ENCODE data around the gene WDPCP.
"Not testable (repeated sequence)": the region's sequence is repeated elsewhere in the genome, so short reads cannot be mapped to it uniquely, and the experiment has no call there.

WDPCP gene

GRCh38 chr2:63268946-63269345 is 319.3 kb downstream of the WDPCP start:
- no peak for DNase-seq (ENCODE audit: low read depth in 4 of 4, low spot score in 1 of 4)

GRCh38 chr2:63261137-63261621 is 327.1 kb downstream of the WDPCP start:
- DNase-seq (ENCODE audit: low read depth in 4 of 4, low spot score in 1 of 4): no peak

- no peak for DNase-seq (ENCODE audit: low read depth in 4 of 4, low spot score in 1 of 4)
These were observed 330.8 kb downstream of the WDPCP start for GRCh38 chr2:63257473-63257872.

GRCh38 chr2:63249161-63249560 is 339.1 kb downstream of the WDPCP start:
- no peak for DNase-seq (ENCODE audit: low read depth in 4 of 4, low spot score in 1 of 4)

- no peak for DNase-seq (ENCODE audit: low read depth in 4 of 4, low spot score in 1 of 4)
These were observed 345.5 kb downstream of the WDPCP start for GRCh38 chr2:63242747-63243146.

- DNase-seq (ENCODE audit: low read depth in 4 of 4, low spot score in 1 of 4): no peak
These were observed 362.2 kb downstream of the WDPCP start for GRCh38 chr2:63225964-63226686.

GRCh38 chr2:63218800-63219526 is 369.3 kb downstream of the WDPCP start:
- DNase-seq (ENCODE audit: low read depth in 4 of 4, low spot score in 1 of 4): no peak

- no peak for DNase-seq (ENCODE audit: low read depth in 4 of 4, low spot score in 1 of 4)
These were observed 393.0 kb downstream of the WDPCP start for GRCh38 chr2:63195310-63195709.

- no peak for DNase-seq (ENCODE audit: low read depth in 4 of 4, low spot score in 1 of 4)
These were observed 394.1 kb downstream of the WDPCP start for GRCh38 chr2:63194175-63194574.

- DNase-seq (ENCODE audit: low read depth in 4 of 4, low spot score in 1 of 4): no peak
These were observed 395.1 kb downstream of the WDPCP start for GRCh38 chr2:63192889-63193774.

- no peak for DNase-seq (ENCODE audit: low read depth in 4 of 4, low spot score in 1 of 4)
These were observed 395.9 kb downstream of the WDPCP start for GRCh38 chr2:63192169-63192888.

- DNase-seq (ENCODE audit: low read depth in 4 of 4, low spot score in 1 of 4): no peak
These were observed 399.3 kb downstream of the WDPCP start for GRCh38 chr2:63189026-63189425.

GRCh38 chr2:63186331-63186730 is 401.9 kb downstream of the WDPCP start:
- DNase-seq (ENCODE audit: low read depth in 4 of 4, low spot score in 1 of 4): no peak

GRCh38 chr2:63163161-63163820 is 425.0 kb downstream of the WDPCP start:
- DNase-seq (ENCODE audit: low read depth in 4 of 4, low spot score in 1 of 4): no peak

- no peak for DNase-seq (ENCODE audit: low read depth in 4 of 4, low spot score in 1 of 4)
These were observed 429.0 kb downstream of the WDPCP start for GRCh38 chr2:63159262-63159661.

- DNase-seq (ENCODE audit: low read depth in 4 of 4, low spot score in 1 of 4): not testable (repeated sequence)
These were observed 451.6 kb downstream of the WDPCP start for GRCh38 chr2:63136683-63137082.

- DNase-seq (ENCODE audit: low read depth in 4 of 4, low spot score in 1 of 4): no peak
These were observed 456.3 kb downstream of the WDPCP start for GRCh38 chr2:63132020-63132419.

- DNase-seq (ENCODE audit: low read depth in 4 of 4, low spot score in 1 of 4): no peak
These were observed 457.1 kb downstream of the WDPCP start for GRCh38 chr2:63131196-63131595.

GRCh38 chr2:63127594-63127993 is 460.7 kb downstream of the WDPCP start:
- DNase-seq (ENCODE audit: low read depth in 4 of 4, low spot score in 1 of 4): no peak

GRCh38 chr2:63124850-63125249 is 463.4 kb downstream of the WDPCP start:
- no peak for DNase-seq (ENCODE audit: low read depth in 4 of 4, low spot score in 1 of 4)

All from stimulated activated CD4-positive, alpha-beta T cell treated with anti-CD3 and anti-CD28 coated beads, Interleukin-1b, Interleukin-23, amount 100 ng/mL, for 24 hours (primary cell).